GM12874 (cell line): ENCODE data around the gene ARL5C.

ENCODE experiments used
- TF ChIP-seq, protein P1 (sequence below): IDR thresholded peaks from 2 replicates; pipeline ENCODE4 v1.5.1; 2011; ENCODE audit warnings: low read depth, mild to moderate bottlenecking, control low read depth, low read length, moderate library complexity; ENCODE audit not compliant: insufficient read depth

Gene ARL5C

DNA sequence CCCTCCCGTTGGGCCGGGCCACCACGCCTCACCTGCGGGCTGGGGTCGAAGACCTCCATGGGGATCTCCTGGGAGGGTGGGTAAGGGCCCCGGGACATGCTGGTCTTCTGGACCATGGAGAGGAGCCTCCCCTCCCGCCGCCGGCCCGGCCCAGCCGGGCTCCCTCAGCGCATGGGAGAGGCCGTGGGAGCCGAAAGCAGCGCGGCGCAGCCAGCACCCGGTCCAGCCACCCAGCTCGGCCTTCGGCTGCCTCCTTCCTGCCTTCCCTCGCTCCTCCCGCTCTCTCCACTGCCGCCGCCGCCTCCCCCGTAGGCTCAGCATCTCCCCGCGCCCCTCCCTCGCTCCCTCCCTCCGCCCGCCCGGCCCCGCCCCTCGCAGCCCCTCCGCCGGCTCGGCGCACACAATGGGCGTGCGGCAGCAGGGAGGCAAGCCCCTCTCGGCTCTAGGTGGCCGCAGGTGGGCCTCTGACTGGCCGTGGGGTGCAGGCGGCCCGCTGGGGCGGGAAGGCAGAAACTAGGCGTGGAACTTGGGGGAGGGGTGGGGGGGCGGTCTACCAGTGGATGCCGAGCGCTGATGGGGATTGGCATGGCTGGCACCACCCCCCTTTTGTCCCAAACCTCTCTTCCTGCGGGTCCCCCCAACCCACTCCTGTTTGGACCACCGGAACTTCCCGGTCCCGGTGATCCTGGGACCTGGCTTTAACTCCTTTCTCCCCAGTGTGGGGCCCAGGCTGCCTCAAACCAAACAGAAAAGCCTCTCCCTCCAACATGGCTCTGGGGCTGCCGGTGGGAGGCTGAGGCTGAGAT, 31.6 kb upstream of the ARL5C start, which contains the start of gene CACNB1:
CACNB1 (minus strand) TSS at position 290 of the 806 bp plus-strand sequence; CDS start at position 116, 174 bp downstream.
- TF ChIP-seq, protein P1, sequence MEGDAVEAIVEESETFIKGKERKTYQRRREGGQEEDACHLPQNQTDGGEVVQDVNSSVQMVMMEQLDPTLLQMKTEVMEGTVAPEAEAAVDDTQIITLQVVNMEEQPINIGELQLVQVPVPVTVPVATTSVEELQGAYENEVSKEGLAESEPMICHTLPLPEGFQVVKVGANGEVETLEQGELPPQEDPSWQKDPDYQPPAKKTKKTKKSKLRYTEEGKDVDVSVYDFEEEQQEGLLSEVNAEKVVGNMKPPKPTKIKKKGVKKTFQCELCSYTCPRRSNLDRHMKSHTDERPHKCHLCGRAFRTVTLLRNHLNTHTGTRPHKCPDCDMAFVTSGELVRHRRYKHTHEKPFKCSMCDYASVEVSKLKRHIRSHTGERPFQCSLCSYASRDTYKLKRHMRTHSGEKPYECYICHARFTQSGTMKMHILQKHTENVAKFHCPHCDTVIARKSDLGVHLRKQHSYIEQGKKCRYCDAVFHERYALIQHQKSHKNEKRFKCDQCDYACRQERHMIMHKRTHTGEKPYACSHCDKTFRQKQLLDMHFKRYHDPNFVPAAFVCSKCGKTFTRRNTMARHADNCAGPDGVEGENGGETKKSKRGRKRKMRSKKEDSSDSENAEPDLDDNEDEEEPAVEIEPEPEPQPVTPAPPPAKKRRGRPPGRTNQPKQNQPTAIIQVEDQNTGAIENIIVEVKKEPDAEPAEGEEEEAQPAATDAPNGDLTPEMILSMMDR = no peak

DNA sequence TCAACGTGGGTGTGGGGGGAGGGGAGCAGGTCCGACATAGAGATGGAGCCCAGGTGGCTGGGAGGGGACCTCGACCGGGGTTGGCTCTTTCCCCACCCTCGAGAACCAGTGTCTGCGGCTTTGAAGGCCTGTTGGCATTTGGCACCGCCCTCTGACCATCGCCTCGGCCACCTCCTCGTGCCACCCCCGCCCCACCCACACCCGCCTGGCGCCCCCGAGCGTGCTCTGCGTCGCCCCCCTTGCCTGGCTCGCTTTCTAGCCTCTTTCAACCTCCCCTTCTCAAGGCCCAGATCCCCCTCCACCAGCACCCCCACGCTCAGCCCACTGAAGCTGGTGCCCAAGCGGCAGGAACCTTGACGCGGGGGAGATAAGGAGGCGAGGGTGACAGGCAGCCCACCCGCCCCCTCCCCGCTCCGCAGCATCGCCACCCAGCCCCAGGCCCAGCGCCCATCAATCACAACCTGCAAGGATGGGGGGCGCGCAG, 30.9 kb upstream of the ARL5C start:
- TF ChIP-seq, protein P1 = no peak

DNA sequence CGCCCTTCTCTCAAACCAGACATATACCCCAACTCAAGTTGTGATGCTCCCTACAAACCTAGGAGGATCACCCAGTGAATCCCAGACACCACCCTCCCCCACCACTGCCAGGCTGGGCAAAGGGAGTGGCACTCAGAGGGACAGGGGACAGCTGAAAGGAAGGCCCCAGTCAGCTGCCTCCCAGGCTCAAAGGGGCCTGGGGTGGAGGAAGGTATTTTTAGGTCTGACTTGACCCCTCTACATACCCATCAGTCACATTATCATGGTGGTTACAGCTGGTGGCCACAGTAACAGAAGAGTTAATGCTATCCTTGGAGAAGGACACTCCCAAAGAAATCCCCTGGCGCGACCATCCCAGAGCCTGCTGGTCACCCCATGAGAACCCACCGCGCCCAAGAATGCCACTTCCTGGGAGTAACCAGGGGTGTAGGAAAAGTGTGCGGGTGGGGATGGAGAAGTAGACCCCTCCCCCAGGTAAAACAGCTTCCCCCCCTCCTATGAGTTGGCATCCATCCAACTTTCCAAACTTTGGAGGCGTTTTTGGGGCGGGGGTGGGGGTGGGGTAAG, 30.4 kb upstream of the ARL5C start:
- TF ChIP-seq, protein P1 = no peak

DNA sequence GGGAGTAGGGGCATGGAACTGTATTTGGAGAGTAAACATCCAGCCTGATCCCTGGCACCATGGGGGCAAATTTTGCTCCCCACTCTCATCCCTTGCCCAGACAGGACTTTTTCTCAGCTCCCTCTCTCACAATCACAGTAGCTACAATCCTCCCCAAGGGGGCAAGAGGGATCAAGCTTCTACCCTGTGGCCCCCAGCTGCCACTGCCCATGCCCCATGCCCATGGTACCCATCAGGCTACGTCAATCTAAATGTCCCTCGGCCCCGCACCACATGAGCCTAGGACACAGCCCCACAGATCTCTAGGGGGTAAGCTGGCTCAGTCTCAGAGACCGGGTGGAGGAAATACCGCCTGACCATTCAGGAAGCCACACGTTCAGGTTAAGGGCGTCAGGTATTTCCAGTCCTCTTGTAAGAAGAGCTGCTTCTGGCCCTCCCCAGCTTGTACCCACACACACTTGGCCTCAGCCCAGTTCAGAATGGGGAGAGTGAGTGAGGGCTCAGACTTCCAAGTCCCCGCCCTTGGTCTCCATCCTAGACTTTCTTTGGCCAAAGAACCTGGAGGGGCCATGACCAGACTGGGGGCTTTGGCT, 29.7 kb upstream of the ARL5C start:
- TF ChIP-seq, protein P1 = no peak

DNA sequence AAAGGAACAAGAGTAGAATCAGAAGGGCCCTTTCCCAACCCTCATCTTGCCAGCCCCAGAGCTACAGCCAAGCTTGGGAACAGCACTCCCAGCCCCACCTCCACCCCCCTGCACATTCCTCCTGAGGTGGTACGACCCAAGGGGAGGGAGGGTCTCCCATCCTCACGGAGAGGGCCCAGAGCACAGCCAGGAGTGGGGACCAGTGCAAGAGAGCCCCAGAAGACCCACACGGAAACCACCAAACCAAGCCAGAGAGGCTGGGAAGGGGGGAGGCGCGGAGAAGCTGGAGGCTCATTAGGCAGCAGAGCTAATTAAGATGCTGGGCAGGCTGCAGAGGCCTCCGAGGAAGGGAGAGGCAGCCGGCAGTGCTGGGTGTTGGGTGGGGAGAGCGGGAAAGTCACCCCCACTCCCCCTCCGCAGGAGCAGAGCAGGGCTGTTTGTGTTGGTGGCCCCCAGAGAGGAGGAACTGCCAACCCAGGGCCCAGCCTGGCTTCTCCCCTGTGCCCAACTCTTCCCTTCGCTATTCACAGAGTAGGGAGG, 29.1 kb upstream of the ARL5C start:
- TF ChIP-seq, protein P1 = no peak

DNA sequence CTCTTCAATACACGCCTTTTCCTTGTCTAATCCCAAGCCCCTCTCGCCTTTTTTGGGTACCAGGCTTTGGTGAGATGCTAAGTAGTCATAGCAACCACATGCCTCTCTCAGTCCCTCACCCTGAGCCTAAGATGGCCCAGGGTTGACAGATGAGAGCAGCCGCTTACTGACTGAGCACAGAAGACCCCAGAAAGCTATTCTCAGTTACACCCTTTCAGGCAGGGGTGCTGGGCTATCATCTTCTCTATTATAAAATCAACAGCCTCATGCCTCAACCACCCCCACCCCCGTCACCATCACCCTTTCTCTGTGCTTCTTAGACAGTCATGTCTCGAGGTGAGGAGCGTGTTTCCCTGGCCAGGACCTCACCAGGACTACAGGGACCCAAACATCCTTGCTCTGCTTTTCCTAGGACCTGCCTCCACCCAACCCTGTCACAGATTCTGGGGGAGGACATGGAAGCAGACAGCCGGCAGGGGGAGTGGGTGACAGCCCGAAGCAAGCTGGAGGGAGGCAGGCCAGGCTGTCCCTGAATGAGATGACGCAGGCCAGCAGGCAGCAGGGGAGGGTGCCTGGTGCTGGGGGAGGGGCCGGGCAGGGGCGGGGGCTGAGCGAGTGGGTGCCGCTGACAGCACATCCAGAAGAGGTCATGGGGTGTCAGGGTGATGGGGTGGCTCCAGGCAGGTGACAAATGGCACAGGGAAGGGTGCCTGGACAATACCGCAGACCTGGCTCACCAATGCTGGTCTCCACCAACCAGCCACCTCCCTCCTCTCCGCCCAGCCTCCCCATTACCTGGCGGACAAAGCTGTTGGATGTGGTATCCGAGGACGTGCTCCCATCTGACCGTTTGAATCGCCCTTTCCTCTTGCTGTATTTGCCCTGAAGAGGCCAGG, 28.4 kb upstream of the ARL5C start:
- TF ChIP-seq, protein P1 = no peak
